ENCODE results near the gene MPV17L2. TPM values are rescaled to one million over a fixed set of nuclear protein-coding genes. Genes with fewer than 3 reads are reported as not detected.
"Not testable (repeated sequence)": the region's sequence is repeated elsewhere in the genome, so short reads cannot be mapped to it uniquely, and the experiment has no call there.

Gene MPV17L2
- total and polyA plus RNA-seq, 2 of the 4 experiments (the other 2 are of a cell fraction) = 7.2 to 19.5 TPM

GRCh38 chr19:18208098-18208951, 15.3 kb downstream of the MPV17L2 start (continued):
- TF ChIP-seq CHD1 (IDR thresholded peaks at IDR 0.05; ENCODE audit: low read depth, low read length) = no peak

GRCh38 chr19:18209912-18210311, 16.9 kb downstream of the MPV17L2 start:
- Histone ChIP-seq H2AK5ac (ENCODE audit: low read depth, low read length) (peak overlapping the region; percentile 15; the same call in 1 of the 2 replicates), H3K4me1 (ENCODE audit: control insufficient read depth, insufficient read depth, low read length) (peaks cover 11% of the 10 kb centered on the region), H4K91ac (ENCODE audit: insufficient read depth, low read depth, low read length) (peak overlapping the region; percentile 21; the same call in 1 of the 2 replicates), H2BK120ac (ENCODE audit: low read depth, low read length) (peak overlapping the region; percentile 32; the same call in 1 of the 2 replicates), H3K79me1 (ENCODE audit: low read depth in 1 of 2, low read length in 2 of 2) (peaks cover 0 to 23% of the 10 kb centered on the region in 2 experiments; a peak in 3 of 4 replicates), H3K4ac (ENCODE audit: low read depth, low read length) (peak overlapping the region; percentile 25)
- H3K56ac ChIP-seq (ENCODE audit: extremely low read depth, insufficient read depth, low read length); H3K27ac ChIP-seq (ENCODE audit: insufficient read depth, low read length); POLR2A ChIA-PET (ENCODE audit: unreplicated experiment); H3K14ac ChIP-seq (replicated peaks; ENCODE audit: low read depth, low read length); H3K4me3 ChIP-seq (ENCODE audit: insufficient read depth, low read depth, low read length); H3K9ac ChIP-seq (ENCODE audit: low read depth, low read length); in situ Hi-C loops (cut with MboI; ENCODE audit: low sequenced_read_pairs); H3K18ac ChIP-seq (ENCODE audit: low read depth, low read length); H3K23ac ChIP-seq (ENCODE audit: low read depth, low read length); H2AFZ ChIP-seq (replicated peaks; ENCODE audit: low read length, poor library complexity); H3K9me3 ChIP-seq (ENCODE audit: control insufficient read depth, insufficient read depth, low read length); H4K20me1 ChIP-seq (ENCODE audit: insufficient read depth, low read length); DNase-seq; H3K4me2 ChIP-seq (ENCODE audit: low read depth, low read length); ATAC-seq (ENCODE audit: low read depth); BruUV-seq (replicated peaks); H2AK9ac ChIP-seq (replicated peaks; ENCODE audit: low read depth, low read length, poor library complexity); H4K8ac ChIP-seq (ENCODE audit: low read depth in 2 of 2, low read length in 2 of 2); H3K36me3 ChIP-seq (ENCODE audit: control insufficient read depth, insufficient read depth, low read length); H2BK20ac ChIP-seq (ENCODE audit: low read depth, low read length); H3K9me1 ChIP-seq (ENCODE audit: insufficient read depth, low read length); H4K5ac ChIP-seq (ENCODE audit: low read depth, low read length); H2BK15ac ChIP-seq (ENCODE audit: low read depth, low read length); dilution Hi-C loops (cut with HindIII; ENCODE audit: low sequenced_read_pairs, unreplicated experiment); H3K27me3 ChIP-seq (ENCODE audit: control insufficient read depth, insufficient read depth, low read length); H2BK5ac ChIP-seq (ENCODE audit: low read depth, low read length, poor library complexity, severe bottlenecking): not testable (repeated sequence)
- CTCF ChIA-PET = interaction anchor here (0.5 to 1.0 kb wide), 2 partner anchors 70 to 1092 kb away, joined by 3 to 4 read pairs; no protein-coding TSS in a partner anchor
- intact Hi-C loops (cut with micrococcal nuclease) = loop anchor here (2.0 to 10.0 kb wide), 2 partner anchors 69 to 205 kb away; partner anchors contain the start of gene SSBP4
- WGBS, 2 experiments (ENCODE audit: extremely low coverage in 2 of 2, insufficient read length in 1 of 2) = no CpG with 5 or more reads among the region's 5 CpGs

Data from IMR-90 (cell line).